ENCODE results near the gene NRIP1. TPM values are rescaled to one million over a fixed set of nuclear protein-coding genes. Genes with fewer than 3 reads are reported as not detected.

The NRIP1 gene, protein sequence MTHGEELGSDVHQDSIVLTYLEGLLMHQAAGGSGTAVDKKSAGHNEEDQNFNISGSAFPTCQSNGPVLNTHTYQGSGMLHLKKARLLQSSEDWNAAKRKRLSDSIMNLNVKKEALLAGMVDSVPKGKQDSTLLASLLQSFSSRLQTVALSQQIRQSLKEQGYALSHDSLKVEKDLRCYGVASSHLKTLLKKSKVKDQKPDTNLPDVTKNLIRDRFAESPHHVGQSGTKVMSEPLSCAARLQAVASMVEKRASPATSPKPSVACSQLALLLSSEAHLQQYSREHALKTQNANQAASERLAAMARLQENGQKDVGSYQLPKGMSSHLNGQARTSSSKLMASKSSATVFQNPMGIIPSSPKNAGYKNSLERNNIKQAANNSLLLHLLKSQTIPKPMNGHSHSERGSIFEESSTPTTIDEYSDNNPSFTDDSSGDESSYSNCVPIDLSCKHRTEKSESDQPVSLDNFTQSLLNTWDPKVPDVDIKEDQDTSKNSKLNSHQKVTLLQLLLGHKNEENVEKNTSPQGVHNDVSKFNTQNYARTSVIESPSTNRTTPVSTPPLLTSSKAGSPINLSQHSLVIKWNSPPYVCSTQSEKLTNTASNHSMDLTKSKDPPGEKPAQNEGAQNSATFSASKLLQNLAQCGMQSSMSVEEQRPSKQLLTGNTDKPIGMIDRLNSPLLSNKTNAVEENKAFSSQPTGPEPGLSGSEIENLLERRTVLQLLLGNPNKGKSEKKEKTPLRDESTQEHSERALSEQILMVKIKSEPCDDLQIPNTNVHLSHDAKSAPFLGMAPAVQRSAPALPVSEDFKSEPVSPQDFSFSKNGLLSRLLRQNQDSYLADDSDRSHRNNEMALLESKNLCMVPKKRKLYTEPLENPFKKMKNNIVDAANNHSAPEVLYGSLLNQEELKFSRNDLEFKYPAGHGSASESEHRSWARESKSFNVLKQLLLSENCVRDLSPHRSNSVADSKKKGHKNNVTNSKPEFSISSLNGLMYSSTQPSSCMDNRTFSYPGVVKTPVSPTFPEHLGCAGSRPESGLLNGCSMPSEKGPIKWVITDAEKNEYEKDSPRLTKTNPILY (N-terminal part only)
- 2.0 TPM for polyA plus RNA-seq (2012; ENCODE audit: missing spikeins)

GRCh38 chr21:15064576-15065391 lies at the start of gene NRIP1:
NRIP1 (minus strand) TSS chr21:15065000; CDS start chr21:14968192, 96,808 bp downstream.
- peak; percentile 51 for DNase-seq (ENCODE audit: insufficient read length)
- TF ChIP-seq POLR2AphosphoS5 (IDR thresholded peaks at IDR 0.05; ENCODE audit: low read depth, low read length) (no peak), POLR2A (IDR thresholded peaks at IDR 0.05; ENCODE audit: low read depth, low read length) (peak; percentile 52; the same call in 1 of the 2 replicates)

GRCh38 chr21:15112858-15113257 lies 48.1 kb upstream of the NRIP1 start:
- TF ChIP-seq POLR2A (IDR thresholded peaks at IDR 0.05; ENCODE audit: low read depth, low read length): no peak
- no peak for TF ChIP-seq POLR2AphosphoS5 (IDR thresholded peaks at IDR 0.05; ENCODE audit: low read depth, low read length)
- no peak for TF ChIP-seq TAF1 (IDR thresholded peaks at IDR 0.05; ENCODE audit: borderline replicate concordance, low read depth, low read length)
- DNase-seq (ENCODE audit: insufficient read length) (no peak), FAIRE-seq (no peak)

More at GRCh38 chr21:15064576-15065391, at the start of gene NRIP1:
- FAIRE-seq: peak; percentile 70

DNA sequence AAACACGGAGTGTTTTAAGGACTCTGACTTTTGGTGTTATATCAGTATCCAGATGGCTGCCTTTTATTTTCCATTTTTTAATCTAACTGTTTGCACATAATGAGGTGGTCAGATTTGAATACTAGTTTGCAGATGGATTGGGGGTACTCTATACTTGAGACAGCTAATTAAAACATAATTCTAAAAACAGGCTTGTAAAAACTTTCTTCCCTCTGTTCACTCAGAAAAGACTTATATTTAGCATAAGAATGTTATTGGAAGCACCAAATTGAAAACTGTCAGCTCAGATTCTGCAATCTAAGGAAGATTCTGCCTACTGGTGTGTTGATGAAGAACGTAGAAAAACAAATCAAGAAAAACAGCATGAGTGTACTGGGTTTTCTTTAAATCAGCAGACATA lies 44.0 kb upstream of the NRIP1 start:
- no peak for TF ChIP-seq TAF1 (IDR thresholded peaks at IDR 0.05; ENCODE audit: borderline replicate concordance, low read depth, low read length)
- FAIRE-seq: no peak
- DNase-seq (ENCODE audit: insufficient read length): no peak

DNA sequence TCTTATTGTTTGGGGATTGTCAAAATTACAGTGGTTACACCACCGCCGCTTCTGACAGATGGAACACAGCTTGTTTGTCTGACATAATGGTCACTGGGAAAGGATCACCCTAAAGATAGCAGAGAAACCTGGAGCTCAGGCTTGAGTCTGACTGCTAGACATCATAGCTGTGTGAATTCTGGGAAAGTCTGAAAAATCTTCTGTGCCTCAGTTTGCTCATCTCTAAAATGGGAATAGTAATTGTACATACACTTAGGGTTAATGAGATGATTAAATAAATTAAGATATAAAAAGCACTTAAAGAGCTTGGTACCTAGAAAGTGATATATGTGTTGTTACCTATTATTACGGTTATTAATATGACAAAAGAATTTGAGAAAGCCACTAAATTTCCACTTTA lies 39.7 kb upstream of the NRIP1 start:
- TF ChIP-seq POLR2A (IDR thresholded peaks at IDR 0.05; ENCODE audit: low read depth, low read length) (no peak), TAF1 (IDR thresholded peaks at IDR 0.05; ENCODE audit: borderline replicate concordance, low read depth, low read length) (no peak), POLR2AphosphoS5 (IDR thresholded peaks at IDR 0.05; ENCODE audit: low read depth, low read length) (no peak)
- no peak for DNase-seq (ENCODE audit: insufficient read length)
- no peak for FAIRE-seq

GRCh38 chr21:15098908-15099307 lies 34.1 kb upstream of the NRIP1 start:
- TF ChIP-seq TAF1 (IDR thresholded peaks at IDR 0.05; ENCODE audit: borderline replicate concordance, low read depth, low read length) (no peak), POLR2AphosphoS5 (IDR thresholded peaks at IDR 0.05; ENCODE audit: low read depth, low read length) (no peak), POLR2A (IDR thresholded peaks at IDR 0.05; ENCODE audit: low read depth, low read length) (no peak)
- DNase-seq (ENCODE audit: insufficient read length) (no peak), FAIRE-seq (no peak)

- FAIRE-seq: no peak
- no peak for DNase-seq (ENCODE audit: insufficient read length)
- no peak for TF ChIP-seq POLR2A (IDR thresholded peaks at IDR 0.05; ENCODE audit: low read depth, low read length)
- TF ChIP-seq POLR2AphosphoS5 (IDR thresholded peaks at IDR 0.05; ENCODE audit: low read depth, low read length): no peak
- TF ChIP-seq TAF1 (IDR thresholded peaks at IDR 0.05; ENCODE audit: borderline replicate concordance, low read depth, low read length): no peak
These were observed 33.4 kb upstream of the NRIP1 start for GRCh38 chr21:15098181-15098580.

GRCh38 chr21:15097580-15097979 lies 32.8 kb upstream of the NRIP1 start:
- DNase-seq (ENCODE audit: insufficient read length) (no peak), FAIRE-seq (no peak)
- TF ChIP-seq POLR2AphosphoS5 (IDR thresholded peaks at IDR 0.05; ENCODE audit: low read depth, low read length): no peak
- TF ChIP-seq TAF1 (IDR thresholded peaks at IDR 0.05; ENCODE audit: borderline replicate concordance, low read depth, low read length): no peak
- TF ChIP-seq POLR2A (IDR thresholded peaks at IDR 0.05; ENCODE audit: low read depth, low read length): no peak

- FAIRE-seq (no peak), DNase-seq (ENCODE audit: insufficient read length) (no peak)
- TF ChIP-seq POLR2A (IDR thresholded peaks at IDR 0.05; ENCODE audit: low read depth, low read length) (no peak), POLR2AphosphoS5 (IDR thresholded peaks at IDR 0.05; ENCODE audit: low read depth, low read length) (no peak), TAF1 (IDR thresholded peaks at IDR 0.05; ENCODE audit: borderline replicate concordance, low read depth, low read length) (no peak)
These were observed 31.3 kb upstream of the NRIP1 start for GRCh38 chr21:15096146-15096545.

GRCh38 chr21:15095326-15095725 lies 30.5 kb upstream of the NRIP1 start:
- FAIRE-seq (no peak), DNase-seq (ENCODE audit: insufficient read length) (no peak)
- TF ChIP-seq TAF1 (IDR thresholded peaks at IDR 0.05; ENCODE audit: borderline replicate concordance, low read depth, low read length) (no peak), POLR2AphosphoS5 (IDR thresholded peaks at IDR 0.05; ENCODE audit: low read depth, low read length) (no peak), POLR2A (IDR thresholded peaks at IDR 0.05; ENCODE audit: low read depth, low read length) (no peak)

DNA sequence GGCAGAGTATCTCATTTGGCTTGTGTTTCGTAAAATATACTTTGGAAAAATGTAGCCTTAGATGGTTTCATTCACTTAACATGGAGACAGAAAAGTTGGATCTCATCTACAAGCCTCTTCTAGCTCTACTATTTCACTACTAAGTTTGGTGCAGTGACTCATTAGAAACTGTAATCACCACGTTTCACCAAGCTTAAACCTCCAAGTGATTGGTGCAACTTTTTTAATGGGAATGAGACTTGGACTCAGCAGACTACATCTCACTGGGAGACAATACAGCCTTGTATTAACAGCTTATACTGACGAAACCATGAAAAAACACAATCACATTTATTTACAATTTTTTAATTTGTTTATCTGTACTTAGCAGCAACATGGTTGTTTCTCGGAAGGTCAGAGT lies 29.9 kb upstream of the NRIP1 start:
- no peak for DNase-seq (ENCODE audit: insufficient read length)

More for the DNA sequence above, 29.9 kb upstream of the NRIP1 start:
- no peak for FAIRE-seq
- TF ChIP-seq TAF1 (IDR thresholded peaks at IDR 0.05; ENCODE audit: borderline replicate concordance, low read depth, low read length) (no peak), POLR2A (IDR thresholded peaks at IDR 0.05; ENCODE audit: low read depth, low read length) (no peak), POLR2AphosphoS5 (IDR thresholded peaks at IDR 0.05; ENCODE audit: low read depth, low read length) (no peak)

Measured in GM12892 (cell line).